Ureter (tissue), 1 donor: Measurements from ENCODE around the gene CA10. TPM values are rescaled to one million over a fixed set of nuclear protein-coding genes. Genes with fewer than 3 reads are reported as not detected.

Experiments used
- DNase-seq: peaks from one replicate; pipeline ENCODE4 v3.0.0-alpha.2; 2020; ENCODE audit warnings: low spot score
- total RNA-seq: library from RNA; stranded (reverse); gene quantifications from one replicate; pipeline ENCODE4 v1.2.4, GENCODE V29; 2023
- donor health status: DM: yes; HTN: yes; CAD: no.

Gene CA10
- total RNA-seq, 1 donor from 2014 or later: not detected

DNA sequence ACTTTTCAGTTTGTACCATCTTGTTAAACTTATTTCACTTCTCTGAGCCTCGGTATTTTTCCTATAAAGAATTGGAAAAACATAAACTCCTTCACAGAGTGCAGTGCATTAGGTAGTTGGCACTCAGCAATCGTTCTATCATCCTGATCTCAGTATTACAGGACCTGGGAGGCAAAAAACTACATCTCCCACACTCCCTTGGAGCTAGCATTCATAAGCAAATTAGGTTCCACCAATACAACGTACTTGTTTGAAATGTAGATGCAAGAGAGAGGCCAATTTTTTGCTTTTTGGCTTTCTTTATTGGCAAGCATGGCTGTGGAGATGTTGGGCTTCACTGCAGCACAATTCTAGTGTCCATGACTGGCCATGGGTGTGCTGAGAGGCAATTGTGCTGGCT lies 285.2 kb downstream of the CA10 start:
- no peak for DNase-seq

DNA sequence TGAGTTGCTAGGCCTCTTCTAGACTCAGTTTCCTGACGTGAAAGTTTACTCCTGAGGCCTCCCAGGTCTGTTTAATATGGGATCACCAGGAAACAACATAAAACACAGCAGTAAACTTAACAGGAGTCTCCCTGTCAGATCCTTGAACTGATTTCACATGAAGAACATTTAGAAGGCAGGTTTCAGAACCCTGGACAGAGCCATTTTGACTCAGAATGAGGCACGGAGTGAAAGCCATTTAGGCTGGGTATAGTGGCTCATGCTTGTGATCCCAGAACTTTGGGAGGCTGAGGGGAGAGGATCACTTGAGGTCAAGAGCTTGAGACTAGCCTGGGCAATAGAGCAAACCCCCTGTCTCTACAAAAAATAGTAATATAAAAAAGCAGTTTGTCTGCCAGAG lies 289.1 kb downstream of the CA10 start:
- DNase-seq: no peak

DNA sequence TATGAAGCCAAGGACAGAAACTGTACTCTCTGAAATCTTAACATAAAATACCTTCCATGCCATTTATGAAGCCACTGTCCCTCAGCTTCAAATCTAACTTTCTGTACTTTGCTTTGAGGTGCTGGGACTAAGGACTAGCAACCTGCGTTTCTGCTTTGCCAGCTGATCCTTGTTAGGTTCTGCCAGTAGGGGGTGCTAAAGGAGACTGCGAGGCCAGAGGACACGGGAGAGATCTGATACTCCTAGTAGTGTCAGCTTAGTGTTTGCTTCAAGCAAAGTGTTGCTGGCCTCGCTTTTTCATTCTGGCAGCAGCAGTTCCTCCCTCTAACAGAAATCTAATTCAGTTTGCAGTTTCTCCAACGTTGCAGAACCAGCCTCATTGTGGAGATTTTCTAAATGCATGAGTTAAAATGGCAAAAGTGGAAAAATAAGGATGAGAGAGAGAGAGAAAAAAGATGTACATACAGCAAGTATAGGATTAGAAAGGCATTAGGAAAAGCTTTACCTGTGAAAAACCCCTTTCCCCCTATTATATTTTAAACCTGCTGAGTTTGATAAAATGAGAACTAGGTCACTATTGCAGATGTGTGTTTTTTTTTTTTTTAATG lies 297.5 kb downstream of the CA10 start:
- no peak for DNase-seq

DNA sequence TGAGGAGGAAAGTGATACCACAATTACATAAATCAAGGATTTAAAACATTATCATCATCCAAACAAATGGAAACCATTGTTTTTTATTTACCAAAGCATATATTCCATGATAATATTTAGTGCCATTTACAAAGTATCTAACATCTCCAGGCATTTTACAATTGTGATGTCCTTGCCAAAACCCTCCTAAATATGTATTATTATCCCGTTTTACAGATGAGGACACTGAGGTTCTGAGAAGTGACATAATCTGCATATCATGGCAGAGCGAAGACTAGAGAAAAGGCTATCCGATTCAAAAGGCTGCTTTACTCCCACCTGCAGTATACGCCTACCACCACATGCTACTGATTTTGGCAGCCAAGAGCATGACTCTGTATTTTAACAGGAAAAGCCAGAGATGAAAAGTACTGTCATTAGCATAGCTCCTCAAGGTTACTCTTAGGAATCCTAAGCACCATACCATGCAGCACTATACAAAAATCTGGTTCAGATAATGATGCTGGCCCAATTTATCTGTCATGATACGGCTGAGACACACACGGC lies 301.4 kb downstream of the CA10 start:
- DNase-seq: no peak

DNA sequence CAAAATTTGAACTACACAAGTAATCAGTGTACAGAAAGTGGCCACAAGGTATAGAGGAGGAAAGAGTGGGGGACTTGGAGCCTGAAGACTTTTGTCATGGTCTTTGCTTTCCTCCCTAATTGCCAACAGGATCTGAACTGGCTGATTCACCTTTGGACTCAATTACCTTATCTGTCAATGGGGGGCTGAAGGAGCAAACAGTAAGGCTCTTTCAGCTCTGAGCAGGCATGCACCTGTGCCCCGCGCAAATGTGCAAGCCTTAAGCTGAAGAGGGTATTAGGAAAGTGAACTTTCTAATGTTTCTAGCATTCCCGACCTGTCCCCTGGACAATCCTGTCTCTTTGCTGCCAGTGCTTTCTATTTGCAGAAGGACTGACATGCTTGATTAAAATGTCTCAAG lies 302.7 kb downstream of the CA10 start:
- no peak for DNase-seq

DNA sequence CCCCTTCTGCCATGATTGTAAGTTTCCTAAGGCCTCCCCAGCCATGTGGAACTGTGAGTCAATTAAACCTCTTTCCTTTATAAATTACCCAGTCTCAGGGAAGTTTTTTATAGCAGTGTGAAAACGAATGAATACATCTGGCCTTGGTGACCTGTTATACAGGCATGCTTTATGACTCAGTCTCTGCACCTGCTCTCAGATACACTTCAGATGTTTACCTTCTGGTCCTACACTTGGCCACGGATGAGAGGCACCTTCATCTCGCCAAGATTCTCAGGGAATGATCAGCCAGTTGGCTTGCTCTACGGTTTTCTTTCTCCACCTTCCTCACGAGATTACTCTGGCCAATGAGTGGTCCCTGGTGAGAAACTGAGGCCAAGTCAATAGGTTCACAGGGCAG lies 304.7 kb downstream of the CA10 start:
- DNase-seq: no peak

DNA sequence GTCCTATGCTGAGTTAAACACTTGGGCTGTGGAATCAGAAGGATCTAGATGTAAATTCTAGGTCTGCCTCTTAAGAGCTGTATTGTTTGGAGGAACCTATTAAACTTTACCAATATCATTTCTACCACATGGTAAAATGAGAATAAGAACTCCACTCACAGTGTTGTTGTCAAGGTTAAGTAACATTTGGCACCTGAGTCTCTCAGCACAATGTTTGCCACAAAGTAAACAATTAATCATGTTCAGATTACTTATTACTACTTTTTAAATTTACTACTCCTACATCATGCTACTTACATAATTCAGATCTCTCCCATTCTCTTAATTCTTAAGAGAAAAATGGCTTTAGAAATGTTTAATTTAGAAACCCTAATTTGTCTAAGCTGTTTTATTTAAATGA lies 305.9 kb downstream of the CA10 start:
- DNase-seq: no peak

DNA sequence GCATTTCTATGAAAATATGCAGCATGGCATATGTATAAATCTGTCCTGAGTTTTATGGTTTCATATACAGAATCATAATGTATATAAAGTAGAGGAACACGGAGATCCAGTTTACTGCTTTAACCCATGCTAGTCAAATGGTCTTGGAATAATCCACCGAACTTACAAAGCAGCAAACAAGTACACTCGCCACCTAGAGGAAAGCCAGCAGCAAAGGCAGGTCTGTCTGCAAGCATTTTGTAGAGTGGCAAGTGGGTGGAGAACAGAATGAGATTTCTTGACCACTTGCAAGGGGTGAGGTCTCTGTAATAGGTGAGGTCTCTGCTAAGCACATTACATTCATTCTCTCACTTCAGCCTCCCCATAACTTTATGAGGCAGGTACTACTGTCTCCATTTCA lies 308.3 kb downstream of the CA10 start:
- DNase-seq: no peak

DNA sequence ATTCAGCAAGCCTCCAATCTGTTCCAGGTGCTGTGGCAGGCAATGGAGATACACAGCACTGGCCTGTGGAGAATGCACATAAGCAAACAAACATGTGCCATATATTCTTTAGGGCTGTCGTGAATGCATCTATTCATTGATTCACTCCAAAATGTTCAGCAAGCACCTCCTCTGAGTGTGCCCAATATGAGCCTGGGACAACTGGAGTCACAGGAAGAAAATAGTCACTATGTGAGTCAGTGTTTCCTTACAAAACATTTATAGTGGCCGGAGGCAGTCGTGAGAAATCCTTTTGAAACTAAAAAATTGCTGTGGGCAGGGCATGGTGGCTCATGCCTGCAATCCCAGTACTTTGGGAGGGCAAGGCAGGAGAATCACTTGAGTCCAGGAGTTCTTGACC lies 310.1 kb downstream of the CA10 start:
- DNase-seq: no peak

DNA sequence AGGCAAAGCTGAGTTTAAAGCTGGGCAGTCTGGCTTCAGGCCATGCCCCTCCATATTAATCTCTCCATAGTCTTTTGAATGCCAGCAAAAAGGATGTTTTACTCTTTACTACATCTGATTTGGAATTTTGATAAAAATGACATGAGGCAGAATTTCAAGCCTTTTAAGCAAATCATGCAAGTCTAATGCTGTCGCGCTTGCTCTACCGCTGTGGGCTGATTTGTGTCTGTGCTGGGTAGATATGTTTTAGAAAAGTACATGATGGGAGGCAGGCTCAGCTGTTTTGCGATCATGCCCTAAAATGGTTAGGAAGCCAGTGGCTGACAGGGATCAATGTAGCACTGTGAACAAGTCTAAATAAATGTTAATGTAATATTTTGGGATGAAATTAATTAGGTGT lies 311.9 kb downstream of the CA10 start:
- no peak for DNase-seq

DNA sequence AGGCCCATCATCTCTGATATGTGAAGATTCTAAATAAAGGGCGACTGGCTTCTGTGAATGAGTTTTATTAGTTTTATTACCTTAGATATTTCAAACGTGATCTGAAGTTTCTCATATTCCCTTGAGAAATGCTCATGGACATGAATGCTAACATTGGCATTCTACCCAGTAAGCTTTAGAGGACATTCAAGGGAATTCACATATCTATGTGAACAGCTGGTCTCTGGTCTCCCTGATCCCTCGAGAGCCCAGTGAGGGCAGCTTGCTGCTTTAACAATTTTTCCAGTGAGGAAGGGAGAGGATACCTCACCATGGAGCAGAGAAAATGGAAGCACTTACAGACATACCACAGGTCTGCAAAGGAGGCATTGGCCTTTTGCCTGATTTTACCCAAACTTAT lies 312.7 kb downstream of the CA10 start:
- DNase-seq: no peak

DNA sequence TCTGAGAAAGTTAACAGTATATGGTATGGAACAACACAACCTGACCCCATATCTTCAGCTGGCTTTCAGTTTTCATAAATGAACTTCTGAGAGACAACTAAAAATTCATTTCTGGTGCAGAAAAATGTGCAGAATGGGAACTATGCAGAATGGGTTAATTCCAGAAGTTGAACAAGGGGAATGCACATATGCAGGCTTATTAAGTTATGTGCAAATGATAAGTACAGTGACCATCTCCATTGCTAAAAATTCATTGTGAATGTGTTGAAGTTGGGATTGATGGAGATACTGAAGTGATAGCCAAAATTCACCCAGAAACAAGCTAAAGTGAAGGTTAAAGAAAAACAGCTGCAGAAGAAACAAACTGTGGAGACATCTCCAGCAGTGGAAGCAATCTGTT lies 315.8 kb downstream of the CA10 start:
- no peak for DNase-seq

DNA sequence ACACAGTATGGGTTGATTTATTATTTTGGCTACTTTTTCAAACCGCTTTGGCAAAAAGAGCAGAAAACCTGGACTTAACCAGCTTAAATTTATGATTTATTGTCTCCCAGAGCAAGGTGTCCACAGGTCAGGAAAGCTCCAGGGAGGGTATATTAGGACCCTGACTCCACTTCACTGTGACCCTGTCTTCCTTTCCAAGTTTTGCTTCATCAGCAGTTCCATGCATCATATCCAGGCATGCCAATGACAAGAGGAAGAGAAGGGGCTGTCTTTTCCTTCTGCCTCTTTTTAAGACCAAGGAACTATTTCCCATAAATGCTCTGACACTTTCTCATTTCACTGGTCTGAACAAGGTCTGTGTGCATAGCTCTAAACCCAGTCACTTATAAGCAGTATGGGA lies 316.8 kb downstream of the CA10 start:
- DNase-seq: no peak

DNA sequence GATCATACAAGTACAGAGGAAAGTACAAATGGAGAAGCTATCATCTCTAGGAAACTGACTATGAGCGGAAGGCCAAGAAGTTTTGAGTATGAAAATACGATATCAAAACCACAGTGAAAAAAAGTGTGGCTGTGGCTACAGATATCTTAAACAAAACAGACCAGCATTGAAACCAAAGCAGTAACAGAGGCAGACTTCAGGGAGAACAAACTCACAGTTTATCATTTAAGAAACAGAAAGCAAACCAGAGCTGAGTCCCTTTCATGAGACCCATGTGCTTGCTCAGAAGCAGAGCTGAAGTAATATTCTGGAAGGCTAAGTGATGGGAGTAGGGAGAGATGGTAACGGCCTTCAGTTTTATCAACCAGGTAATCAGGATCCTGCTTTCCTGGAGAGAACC lies 317.8 kb downstream of the CA10 start:
- no peak for DNase-seq

DNA sequence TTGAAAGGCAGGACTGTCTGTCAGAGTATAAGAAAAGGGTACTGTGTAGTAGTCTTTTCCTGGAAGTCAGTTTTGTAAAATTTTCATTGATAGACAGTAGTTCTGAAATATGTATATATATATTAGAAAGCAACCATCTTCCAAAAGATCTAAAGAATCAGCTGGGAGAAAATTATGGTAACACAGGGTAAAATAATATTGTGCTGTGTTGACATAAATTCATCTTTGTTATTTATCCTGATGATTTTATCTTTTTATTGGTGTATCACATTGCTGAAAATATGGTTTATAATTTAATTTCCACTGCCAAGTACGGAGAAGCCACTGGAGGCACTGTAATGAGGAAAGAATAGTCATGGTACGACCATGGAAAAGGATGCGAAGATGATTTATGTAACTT lies 324.9 kb downstream of the CA10 start:
- DNase-seq: no peak

DNA sequence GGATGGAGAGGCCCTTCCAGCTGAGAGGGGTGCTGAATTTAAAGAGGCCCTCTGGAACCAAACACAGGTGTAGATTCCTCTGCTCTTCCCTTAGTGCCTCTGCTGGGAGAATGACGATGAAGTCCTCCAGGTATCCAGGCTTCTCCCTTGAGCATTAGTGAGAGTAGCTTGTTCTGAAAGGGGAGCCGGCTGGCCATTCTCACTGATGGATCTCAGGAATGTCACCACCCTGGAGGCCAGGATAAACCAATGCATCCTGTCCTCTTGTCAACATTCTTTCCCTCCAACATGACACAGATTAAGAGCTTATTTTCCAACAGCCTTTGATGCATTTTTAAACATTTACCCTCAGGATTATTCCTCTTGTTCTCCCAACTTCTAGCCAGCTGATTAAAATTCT lies 325.5 kb downstream of the CA10 start:
- DNase-seq: no peak

DNA sequence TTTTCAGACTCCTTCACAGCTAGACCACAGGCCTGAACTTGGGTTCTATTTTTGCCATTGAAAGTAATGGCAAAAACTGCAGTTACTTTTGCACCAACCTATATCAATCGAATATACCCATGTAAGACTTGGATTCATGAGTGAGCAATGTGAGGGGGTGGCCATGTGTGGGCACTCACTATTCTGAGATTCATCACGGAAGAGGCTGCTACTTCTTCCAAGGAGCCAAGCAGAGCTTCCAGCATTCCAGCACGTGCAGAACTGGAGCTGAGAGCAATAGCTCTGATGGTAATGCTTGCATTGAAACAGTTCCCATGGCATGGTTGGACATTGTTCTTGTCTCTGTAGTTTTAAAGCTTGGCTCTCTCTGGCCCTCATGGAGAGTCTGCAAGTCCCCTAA lies 327.6 kb downstream of the CA10 start:
- DNase-seq: no peak

DNA sequence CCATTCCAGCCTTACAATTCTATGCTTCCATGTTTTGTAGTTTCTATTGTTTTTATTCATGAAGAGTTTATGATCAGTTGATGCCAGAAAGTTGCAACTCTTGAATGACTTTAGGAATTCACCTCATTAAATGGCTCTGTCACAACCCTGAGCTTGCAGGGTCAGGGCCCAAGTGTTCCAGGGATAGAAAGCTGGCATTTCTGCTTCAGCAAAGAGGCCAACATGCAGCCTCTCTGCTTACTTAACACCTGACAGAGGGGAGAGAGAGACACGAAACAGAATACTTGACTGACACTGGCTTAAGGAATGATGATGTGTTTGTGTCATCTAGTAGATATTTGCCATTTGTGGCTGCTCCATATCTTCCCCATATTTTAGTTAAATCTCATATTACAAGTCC lies 328.1 kb downstream of the CA10 start:
- DNase-seq: no peak

DNA sequence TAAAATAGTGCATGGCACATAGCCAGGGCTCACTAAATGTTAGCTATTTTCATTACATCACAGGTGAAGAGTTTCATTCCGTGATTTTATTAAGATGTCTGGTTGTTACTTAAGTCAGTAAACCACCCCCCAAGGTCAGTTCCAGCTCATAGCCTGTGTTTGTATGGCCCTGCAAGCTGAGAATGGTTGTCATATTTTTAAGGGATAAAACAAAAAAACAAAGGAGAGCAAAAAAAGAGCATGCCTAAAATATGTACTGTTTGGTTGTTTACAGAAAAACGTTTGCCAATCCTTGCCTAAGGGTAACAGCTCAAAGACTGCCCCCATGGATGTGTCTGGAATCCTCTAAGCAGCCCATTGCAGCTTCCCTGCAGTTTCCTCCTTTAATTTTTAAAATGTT lies 329.6 kb downstream of the CA10 start:
- DNase-seq: no peak

DNA sequence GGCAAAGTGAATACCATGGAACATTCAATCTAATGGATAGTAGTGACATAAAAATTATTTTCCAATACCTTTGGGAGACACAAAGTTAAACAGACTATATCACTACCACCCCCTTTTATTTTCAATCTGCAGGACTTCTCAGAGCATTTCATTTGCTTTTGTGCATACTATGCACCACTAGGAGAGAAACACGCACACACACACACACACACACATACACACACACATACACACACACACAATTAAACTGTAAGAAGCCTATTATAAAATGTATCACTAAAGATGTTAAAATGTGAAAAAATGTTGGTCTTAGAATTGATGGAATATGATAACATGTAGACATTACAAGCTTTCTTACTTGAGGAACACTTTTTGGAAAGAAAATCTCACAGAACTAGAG lies 331.4 kb downstream of the CA10 start:
- no peak for DNase-seq

DNA sequence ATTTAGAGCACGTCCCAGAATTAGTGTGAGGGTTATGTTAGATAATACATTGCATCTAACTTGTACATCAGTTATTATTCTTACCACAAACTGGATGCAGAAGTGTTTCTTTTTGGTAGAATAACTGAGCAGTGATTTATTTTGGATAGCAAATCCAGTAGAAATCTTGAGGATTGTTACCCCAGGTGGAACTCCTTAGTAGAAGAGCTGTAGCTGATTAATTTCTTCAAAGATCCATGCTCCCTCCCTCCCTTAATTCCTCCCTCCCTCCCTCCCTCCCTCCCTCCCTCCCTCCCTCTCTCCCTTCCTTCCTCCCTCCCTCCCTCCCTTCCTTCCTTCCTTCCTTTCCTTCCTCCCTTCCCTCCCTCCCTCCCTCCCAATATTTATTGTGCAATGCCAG lies 337.7 kb downstream of the CA10 start:
- no peak for DNase-seq

DNA sequence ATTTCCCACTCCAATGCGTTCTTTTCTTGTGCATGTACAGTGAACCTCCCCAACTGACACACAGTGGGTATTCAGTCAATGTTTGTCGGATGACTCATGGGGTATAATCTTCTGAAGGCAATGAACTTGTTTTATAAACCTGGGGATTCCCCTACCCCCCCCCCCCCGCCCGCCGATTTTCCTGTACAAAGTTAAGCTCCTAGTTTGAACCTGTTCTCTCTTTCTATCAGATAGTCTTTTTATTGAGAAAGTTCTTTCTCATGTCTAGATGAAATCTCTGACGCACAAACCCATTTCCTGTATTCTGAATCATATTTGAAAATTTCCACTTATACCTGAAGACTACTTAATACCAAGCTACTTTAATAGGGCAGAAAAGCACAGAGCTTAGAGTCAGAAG lies 338.3 kb downstream of the CA10 start:
- DNase-seq: no peak

DNA sequence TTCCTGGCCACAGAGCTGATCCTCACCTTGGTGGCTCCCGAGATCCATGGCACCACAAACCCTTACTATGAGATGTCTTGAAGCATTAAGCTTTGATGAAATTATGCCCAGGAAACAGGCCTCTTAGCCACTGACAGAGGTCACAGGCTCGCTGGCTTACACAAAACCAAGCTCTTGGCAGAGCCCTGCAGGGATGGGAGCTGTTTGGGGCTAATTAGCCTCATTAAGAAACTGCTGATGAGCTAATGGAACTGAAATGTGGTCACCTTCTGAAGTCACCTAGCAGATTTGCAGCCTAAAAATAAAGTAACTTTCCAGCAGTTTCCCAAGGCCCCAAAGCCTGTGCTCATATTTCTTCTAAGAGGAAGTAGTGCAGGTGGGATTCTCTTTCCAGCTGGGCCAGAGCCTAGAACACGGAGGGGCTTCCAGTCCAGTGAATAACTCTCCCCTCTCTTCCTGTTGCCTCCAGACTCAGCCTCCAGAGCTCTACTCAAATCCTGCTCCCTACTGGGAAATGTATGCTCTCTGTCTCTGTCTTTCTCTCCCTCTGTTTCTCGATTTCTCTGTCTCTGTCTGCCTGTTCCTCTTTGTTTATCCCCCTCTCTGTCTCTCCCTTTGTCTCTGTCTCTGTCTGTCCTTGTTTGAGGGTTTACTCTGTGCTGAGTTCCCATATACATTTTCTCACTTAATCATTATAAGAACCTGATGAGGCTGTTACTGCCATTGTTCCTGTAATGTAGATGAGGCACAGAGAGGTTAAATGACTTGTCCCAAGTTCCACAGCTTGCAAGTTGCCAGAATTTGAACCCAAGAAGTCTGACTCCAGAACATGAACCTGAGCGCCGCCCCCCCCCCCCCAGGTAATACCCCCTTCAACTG lies 338.9 kb downstream of the CA10 start:
- DNase-seq: no peak
